T-helper 2 cell treated with Interferon-gamma antibody and Interleukin-4, amounts not matched to agents 100 ng/mL and 5 ng/mL, for 36 hours (primary cell): ENCODE results near the gene TUBB. TPM values are rescaled to one million over a fixed set of nuclear protein-coding genes. Genes with fewer than 3 reads are reported as not detected.
"Not testable (repeated sequence)": the region's sequence is repeated elsewhere in the genome, so short reads cannot be mapped to it uniquely, and the experiment has no call there.

ENCODE experiments used
- intact Hi-C: fragments of 100-400 bp; cut with micrococcal nuclease; formaldehyde crosslinking; loops from one replicate; pipeline ENCODE4 v1.15.1; 2023
- total RNA-seq: library from RNA; stranded (reverse); gene quantifications from 2 replicates; pipeline ENCODE4 v1.2.3, GENCODE V29; 2022

The TUBB gene
- total RNA-seq, 1 donor from 2014 or later, result 1,315 TPM

- intact Hi-C loops, result not testable (repeated sequence)
Measured at GRCh38 chr6:30756405-30757003, 36.4 kb downstream of the TUBB start.

- intact Hi-C loops, result no loop called here
Measured at GRCh38 chr6:30757261-30757904, 37.2 kb downstream of the TUBB start.

- intact Hi-C loops, result no loop called here
Measured at GRCh38 chr6:30759575-30760239, 39.6 kb downstream of the TUBB start.

DNA sequence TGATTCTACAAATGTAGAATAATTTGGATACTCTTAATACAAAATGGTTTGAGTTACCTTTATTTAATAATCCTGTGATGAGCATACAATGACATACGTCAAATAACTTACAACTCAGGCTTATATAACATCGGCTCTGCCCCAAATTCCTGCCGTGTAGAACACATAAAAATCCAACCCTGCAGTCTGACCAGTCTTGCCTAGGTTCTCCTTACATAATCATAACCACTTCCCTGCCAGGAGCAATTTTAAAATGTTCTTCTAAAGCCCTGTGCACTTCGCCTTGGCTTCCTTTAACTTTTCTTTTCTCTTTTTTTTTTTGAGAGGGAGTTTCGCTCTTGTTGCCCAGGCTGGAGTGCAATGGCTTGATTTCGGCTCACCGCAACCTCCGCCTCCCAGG lies 40.4 kb downstream of the TUBB start:
- intact Hi-C loops, result no loop called here

DNA sequence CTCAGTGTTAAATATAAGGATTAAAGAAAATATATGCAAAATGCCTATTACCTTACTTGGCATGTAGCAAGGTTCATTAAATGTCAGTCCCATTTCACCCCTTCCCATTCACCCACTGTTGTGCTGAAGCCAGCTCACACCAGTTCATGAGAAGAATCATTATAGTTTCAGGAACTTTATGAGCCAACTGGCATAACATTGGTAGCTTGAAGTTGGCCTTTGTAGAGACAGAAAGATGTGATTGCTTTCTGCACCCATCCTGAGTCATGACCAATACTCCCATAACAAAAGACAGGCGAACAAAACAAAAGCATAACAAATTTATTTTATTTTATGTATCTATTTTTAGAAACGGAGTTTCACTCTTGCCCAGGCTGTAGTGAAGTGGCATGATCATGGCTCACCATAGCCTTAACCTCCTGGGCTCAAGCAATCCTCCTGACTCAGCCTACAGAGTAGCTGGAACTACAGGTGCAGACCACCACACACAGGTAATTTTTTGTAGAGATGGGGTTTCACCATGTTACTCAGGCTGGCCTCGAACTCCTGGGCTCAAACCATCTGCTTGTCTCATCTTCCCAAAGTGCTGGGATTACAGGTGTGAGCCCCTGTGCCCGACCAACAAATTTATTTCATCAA lies 41.8 kb downstream of the TUBB start:
- intact Hi-C loops, result no loop called here

- intact Hi-C loops, result no loop called here
Measured at GRCh38 chr6:30763155-30763617, 43.0 kb downstream of the TUBB start.

- intact Hi-C loops, result no loop called here
Measured at GRCh38 chr6:30763618-30764489, 43.7 kb downstream of the TUBB start.

DNA sequence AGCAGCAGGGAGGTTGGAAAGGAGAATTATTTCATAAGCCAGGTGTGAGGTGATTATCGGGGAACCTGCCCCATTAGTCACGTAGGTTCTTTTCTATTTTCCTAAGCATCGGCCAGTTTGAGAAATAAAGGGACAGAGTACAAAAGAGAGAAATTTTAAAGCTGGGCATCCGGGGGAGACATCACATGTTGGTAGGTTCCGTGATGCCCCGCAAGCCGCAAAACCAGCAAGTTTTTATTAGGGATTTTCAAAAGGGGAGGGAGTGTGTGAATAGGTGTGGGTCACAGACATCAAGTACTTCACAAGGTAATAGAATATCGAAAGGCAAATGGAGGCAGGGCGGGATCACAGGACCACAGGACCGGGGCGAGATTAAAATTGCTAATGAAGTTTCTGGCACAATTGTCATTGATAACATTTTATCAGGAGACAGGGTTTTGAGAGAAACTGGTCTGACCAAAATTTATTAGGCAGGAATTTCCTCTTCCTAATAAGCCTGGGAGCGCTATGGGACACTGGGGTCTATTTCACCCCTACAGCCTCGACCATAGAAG lies 44.4 kb downstream of the TUBB start:
- intact Hi-C loops, result not testable (repeated sequence)

DNA sequence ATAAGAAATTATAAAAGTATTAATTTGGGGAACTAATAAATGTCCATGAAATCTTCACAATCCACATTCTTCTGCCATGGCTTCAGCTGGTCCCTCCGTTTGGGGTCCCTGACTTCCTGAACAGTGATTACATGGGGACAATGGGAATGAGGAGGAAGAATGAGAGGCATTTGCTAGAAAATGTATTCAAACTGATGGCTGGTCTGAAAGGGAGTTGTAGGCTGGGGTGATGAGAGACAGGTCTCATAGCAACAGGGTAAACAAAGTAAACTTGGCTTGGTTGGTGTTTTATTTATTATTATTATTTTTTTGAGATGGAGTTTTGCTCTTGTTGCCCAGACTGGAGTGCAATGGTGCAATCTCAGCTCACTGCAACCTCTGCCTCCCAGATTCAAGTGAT lies 45.3 kb downstream of the TUBB start:
- intact Hi-C loops, result not testable (repeated sequence)

DNA sequence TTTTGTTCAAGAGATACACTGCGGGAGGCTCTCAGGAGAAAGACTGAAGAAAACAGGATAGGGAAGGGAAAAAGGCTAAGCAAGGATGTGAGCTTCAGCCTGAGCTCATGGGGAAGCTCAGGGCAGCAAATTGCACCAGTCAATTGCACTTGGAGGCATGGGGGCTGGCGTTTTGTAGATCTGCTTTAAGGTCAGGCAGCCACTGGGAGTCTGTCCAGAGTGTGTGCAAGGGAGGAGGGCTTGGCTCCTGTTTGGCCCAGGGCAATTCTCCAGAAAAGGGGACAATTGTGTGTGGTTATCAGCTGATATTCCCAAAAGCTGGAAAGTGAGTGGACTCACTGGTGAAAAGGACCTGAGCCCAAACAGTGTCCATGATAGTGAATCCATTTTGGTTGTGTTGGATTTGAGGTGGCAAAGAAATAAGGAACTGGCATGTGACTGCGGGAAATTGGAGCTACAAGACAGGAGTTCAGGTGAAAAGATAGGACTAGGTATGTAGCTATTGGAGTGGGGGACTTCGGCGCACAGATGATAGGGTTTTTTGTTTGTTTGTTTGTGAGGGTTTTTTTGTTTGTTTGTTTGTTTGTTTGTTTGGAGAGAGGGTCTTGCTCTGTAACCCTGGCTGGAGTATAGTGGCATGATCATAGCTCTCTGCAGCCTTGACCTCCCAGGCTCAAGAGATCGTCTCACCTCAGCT lies 46.5 kb downstream of the TUBB start:
- intact Hi-C loops, result no loop called here

DNA sequence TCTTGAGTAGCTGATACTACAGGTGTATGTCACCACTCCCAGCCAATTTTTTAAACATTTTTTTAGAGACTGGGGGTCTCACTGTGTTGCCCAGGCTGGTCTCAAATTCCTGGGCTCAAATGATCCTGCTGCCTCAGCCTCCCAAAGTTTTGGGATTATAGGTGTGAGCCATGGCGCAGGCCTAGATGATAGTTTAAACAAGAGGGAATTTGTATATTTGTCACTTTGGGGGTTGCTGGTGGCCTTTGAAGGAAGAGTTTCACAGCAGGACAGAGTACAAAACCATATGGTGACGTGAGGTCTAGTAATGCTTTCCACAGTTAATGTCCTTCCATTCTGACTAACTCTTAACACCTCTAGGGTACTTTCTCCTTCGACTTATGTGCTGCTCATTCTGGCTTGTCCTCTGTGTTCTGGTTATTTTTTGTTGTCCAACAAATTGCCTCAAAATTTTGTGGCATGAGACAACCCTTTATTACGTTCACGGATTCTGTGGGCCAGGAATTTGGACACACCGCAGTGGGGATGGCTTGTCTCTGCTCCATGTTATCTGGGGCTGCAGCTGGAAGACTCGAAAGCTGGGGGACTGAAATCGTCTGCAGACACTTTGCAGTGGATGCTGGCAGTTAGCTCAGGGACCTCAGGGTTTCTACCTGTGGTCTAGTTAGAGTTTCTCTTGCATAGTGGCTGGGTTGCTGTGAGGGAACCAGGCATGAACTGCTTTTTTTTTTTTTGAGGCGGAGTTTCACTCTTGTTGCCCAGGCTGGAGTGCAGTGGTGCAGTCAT lies 47.2 kb downstream of the TUBB start:
- intact Hi-C loops, result no loop called here

DNA sequence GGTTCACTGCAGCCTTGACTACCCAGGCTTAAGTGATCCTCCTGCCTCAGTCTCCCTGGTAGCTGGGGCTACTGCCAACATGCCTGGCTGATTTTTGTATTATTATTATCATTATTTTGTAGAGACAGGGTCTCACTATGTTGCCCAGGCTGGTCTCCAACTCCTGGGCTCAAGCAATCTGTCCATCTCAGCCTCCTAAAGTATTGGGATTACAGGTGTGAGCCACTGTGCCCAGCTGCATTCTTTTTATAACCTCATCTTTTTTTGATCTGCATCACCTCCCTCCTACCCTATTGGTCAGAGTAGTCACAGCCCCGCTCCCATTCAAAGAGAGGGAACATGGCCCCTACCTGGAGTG lies 47.8 kb downstream of the TUBB start:
- intact Hi-C loops, result loop anchor here (2.0 kb wide), 1 partner anchor 47 kb away; no protein-coding TSS in a partner anchor

- intact Hi-C loops, result loop anchor here (1.0 to 2.0 kb wide), 2 partner anchors 24 to 46 kb away; partner anchors contain the start of gene IER3
Measured at GRCh38 chr6:30768634-30769087, 48.5 kb downstream of the TUBB start.

DNA sequence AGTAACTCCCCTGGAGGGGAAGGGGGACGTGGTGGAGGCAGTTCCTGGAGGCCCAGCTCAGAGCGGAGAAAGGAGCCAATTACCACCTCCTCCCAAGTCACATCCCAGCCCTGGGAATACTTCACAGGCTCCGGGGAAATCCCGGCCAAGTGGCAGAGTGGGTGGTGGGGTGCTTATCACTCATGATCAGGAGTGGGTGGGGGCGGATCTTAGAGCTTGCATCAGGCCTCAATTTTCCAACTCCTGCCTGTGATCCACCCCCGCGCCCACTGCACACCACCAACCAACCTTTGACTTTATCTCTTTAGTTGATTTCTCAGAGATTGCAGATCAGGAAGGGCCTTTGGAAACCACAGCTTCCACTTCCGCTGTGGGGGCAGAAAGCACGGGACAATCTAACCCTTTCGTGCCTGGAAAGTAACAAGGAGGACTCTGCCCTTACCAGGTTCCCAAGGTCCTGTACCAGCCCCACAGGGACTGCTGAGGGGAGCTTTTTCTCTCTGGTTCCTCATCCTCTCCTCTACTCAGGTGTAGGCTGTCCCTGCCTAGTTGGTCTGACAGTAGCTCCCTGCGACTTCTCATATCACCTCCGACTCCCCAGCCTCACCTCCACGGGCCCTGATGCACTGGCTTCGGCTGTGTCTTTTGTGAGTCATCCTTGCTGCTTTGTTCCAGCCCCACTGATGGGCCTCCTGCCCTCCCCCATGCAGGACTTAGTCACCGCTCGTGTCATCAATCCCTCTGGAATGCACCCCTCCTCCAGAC lies 49.1 kb downstream of the TUBB start:
- intact Hi-C loops, result loop anchor here (1.0 to 2.0 kb wide), 2 partner anchors 25 to 46 kb away; partner anchors contain the start of gene IER3

GRCh38 chr6:30769853-30770524 lies 49.8 kb downstream of the TUBB start:
- intact Hi-C loops, result loop anchor here (1.0 to 2.0 kb wide), 2 partner anchors 26 to 45 kb away; partner anchors contain the start of gene IER3

- intact Hi-C loops, result no loop called here
Measured at GRCh38 chr6:30770592-30770991, 50.4 kb downstream of the TUBB start.

DNA sequence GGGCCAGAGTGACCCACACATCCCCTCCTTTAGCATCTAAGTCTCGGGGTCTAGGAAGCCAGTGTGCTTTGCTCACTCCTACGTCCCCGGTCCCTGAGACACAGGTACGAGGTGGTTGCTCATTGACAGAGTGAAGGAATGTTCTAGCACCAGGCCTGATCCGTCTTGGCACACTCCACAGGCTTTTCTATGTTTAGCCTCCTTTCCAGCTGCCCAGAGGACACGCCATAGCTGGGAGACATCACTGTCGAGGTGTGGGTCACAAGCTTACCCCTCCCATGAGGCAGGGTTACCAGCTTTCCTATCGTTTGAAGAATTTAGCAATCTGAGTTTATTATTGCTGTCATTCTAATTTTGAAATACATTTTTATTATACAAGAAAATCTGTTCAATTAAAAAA lies 54.5 kb downstream of the TUBB start:
- intact Hi-C loops, result no loop called here
